Skin epidermis (tissue), 12 donors: ENCODE measurements around the gene ENC1.

Experiments
- H3K27ac ChIP-seq, 21 experiments: fragments of 200-600 bp; sonication (generic) in 11 of 21; one replicate each; pipeline ENCODE4 v1.5.0; 2020; ENCODE audit warnings: mild to moderate bottlenecking in 3 of 21, inconsistent platforms in 2 of 21, moderate library complexity in 2 of 21
- H3K4me3 ChIP-seq, 7 experiments: fragments of 200-600 bp; sonication (generic) in 2 of 7; one replicate each; pipeline ENCODE4 v1.5.0; 2020; ENCODE audit warnings: inconsistent platforms in 2 of 7, mild to moderate bottlenecking in 2 of 7, moderate library complexity in 1 of 7

Gene ENC1

DNA sequence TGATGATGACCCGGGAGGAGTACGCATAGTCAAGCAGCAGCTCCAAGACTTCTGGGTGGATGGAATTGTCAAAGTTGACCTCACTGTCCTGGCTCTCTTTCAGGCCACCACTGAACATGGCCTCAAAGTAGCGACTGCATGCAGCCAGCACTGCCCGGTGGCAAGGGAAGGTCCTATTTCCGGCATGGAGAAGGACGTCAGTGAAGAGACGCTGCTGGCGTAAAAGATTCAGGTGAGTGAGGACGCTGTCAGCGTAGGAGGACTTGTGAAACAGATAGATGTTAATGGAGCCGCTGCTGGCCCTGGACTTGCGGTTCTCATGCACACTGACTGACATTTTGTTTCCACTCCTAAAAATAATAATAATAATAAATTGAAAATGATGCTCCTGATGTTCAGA lies 4.4 kb downstream of the ENC1 start:
- Histone ChIP-seq H3K4me3 (no peak overlapping the region), H3K27ac (no peak overlapping the region)

DNA sequence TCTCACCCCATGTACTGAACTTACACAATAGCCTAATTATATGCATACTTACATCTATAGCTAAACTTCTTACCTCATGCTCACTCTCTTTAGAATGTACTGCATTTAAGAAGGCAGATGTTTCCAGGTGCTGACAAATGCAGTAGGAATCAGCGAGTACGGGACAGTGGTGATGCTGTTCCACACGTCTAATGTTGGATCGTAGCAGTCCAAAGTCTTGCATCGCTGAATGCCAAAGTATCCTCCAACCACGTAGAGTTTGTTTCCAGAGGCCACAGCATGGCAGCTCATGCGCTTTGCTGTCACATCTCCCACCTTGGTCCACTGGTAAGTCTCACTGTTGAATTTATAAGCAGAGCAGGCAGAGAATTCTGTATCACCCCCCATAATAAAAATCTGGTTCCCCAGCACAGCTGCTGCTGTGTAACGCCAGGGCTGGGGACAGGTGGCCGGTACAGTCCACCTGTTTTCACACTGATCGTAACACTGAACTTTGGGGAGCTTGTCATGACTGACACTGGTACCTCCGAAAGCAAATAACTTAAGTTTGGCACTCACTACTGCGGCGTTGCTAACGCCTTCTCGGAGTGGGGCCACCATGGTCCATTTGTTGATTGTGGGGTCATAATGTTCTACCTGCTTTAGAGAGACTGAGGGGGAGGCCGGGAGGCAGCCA lies 5.8 kb downstream of the ENC1 start:
- H3K27ac ChIP-seq = no peak overlapping the region
- no peak overlapping the region for H3K4me3 ChIP-seq

DNA sequence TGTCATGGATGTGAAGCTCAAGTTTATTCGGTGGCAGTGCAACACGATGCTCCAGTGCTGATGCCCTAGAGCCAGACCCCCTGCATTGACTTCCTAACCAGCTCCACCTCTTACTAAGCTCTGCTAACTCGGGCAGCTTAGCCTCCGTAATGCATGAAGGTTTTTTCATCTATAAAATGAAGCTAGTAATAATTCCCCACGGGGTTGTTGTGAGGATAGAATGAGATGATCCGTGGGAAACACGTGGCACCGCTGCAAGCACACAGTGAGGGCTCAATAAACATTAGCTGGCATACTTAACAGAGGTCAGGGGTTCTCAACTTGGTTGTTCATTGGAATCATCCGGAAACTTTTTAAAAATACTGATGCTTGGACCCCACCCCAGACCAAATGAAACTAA lies 6.8 kb downstream of the ENC1 start:
- Histone ChIP-seq H3K4me3 (no peak overlapping the region), H3K27ac (no peak overlapping the region)

DNA sequence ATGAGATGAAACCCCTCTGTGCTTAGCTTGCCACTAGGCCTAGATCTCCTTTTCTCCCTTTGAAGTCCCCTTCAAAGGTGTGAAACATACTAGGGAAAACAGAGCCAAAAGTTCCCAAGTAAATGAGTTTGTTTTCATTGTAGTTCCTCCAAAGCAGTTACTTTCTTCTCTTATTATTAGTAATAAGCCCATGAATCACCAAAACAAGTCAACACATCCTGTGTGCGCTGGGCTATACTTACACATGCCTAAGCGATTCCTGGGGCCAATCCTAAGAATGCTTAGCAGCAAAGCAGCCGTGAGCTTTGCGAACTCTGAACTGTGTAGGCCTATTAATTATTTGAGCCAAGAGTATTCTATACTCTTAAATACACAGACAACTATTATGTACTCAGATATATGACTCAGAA lies 7.6 kb downstream of the ENC1 start:
- H3K27ac ChIP-seq = peak overlapping the region in 1 of 21 experiments; percentile 23
- no peak overlapping the region for H3K4me3 ChIP-seq

DNA sequence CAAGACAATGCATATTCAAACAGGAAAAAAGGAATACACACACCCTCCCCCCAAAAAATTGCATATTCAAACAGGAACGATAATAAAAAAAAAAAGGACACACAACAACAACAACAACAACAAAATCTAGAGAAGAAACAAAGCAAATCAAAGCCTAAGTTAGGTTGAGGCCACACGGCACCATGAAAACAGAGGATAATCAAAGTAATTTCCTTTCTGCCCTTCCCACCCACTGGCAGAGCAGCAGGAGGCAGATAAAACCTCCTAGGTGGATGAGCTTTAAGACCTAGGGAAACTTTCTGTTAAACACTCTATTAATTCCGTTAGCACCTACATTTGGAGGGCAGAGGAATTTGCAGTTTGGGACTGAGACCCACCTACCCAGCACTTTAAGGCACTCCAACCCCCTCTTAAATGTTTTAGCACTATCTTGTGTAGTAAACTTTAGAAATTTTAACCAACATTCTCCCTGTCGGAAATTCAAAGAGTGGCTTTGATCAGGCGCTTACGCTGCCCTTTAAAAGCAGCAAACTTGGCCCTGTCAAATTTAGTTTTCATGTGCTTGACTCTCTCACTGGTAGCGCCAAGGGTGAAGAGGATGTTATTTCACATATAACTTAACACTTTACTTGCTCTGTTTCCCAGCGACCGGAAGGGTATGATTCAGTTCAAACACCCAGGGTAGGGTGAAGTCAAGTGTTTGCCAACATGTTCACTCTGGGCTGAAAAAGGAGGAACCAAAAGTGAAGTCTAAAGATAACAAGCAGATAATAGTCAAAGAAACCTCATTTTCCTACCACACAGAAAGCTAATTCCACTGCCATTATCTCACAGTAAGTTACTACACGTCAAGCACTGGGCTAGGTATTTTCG lies 9.2 kb downstream of the ENC1 start:
- peak overlapping the region in 14 of 21 experiments; percentile 4 to 71 (median 24) for H3K27ac ChIP-seq
- no peak overlapping the region for H3K4me3 ChIP-seq

DNA sequence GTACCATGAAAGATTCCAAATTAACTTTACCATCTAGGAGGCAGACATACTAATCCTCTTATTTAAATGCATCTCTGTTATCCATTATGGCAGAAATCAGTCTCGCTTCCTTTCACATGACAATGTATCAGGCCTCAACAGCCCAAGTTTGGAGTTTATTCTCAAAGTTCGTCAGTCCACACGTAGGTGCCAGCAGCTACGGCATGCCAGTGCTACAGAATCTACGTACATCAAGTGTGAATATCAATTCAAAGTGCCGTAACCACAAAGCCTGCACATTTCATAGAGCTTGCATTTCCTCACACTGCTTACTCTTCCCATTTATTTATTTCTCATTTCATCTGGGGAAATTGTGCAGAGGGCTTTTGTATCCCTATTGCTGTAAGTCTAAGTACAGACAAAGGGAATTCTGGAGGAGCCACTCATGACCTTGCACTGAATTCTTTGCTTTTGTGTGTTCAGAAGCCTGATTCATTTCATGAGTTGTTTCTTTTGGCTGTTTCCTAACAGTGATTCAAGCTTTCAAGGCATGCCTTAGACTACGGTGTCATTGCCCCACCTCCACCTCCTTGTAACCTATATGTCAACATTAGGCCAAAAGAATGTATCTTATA lies 10.0 kb downstream of the ENC1 start:
- H3K27ac ChIP-seq = peak overlapping the region in 7 of 21 experiments; percentile 28 to 71 (median 56)
- H3K4me3 ChIP-seq = no peak overlapping the region

DNA sequence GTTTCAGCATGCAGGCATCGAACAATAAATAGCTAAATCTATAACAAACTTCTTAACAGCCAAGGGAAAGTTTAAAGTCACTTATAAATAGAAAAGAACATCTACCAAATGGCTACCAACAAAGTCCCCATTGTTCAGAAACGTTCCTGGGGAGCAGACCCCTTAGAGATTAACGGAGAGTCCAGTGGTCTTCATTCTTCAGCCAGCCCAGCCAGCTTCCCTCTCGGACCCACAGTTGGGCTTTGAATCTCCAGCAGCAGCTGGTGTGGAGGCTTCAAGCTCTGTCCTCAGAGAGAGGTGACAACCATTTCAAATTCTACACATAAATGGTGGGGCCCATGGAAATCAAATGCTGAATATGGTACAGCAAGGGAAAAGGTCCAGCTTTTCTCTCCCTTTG lies 11.2 kb downstream of the ENC1 start:
- peak overlapping the region in 1 of 21 experiments; percentile 20 for H3K27ac ChIP-seq
- H3K4me3 ChIP-seq = no peak overlapping the region

DNA sequence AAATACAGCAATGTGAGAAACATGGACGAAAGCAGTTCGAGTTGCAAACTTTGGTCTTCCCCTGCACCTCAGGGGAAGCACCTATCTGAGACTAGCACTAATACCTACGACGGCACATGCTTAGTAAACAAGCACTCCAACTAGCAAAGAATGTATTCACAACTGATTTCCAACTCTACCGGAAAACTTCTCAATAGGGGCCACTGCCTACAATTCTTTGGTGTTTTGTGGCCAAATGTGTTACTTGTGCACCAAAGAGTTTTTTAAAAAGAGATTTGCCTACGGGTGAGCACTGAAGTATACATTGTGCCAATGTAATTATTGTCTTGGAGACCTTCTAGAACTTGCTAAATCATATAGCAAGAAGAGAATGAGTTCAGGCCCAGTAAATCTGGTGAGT lies 12.2 kb downstream of the ENC1 start:
- Histone ChIP-seq H3K27ac (no peak overlapping the region), H3K4me3 (no peak overlapping the region)

DNA sequence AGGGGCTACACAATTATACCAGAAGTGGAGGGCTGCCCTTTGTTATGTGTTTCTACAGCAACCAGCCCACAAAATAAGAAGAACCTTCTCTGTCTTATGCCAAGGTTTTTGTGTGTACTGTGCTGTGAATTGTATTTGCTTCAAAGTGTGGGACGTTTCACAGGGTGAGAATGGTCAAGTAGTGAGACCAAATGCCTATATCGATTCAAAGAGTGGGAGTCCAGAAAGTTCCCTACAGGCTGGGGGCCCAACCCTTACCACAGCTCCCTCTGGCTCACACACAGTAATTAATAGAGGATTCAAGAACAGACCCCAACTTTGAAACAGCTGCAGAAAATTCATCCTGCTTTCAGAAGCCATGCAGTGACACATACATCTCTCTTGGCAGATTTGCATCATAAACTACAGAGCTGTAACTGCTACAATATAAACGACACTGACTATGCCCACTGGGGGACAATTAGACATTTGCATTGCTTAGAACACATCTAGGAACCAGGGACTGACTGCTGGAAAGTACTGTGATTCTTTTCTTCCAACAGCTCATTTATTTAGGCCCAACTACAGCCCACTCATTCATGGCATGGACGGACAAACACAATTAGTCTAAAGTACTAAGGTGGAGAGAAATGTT lies 12.8 kb downstream of the ENC1 start:
- Histone ChIP-seq H3K4me3 (no peak overlapping the region), H3K27ac (no peak overlapping the region)

DNA sequence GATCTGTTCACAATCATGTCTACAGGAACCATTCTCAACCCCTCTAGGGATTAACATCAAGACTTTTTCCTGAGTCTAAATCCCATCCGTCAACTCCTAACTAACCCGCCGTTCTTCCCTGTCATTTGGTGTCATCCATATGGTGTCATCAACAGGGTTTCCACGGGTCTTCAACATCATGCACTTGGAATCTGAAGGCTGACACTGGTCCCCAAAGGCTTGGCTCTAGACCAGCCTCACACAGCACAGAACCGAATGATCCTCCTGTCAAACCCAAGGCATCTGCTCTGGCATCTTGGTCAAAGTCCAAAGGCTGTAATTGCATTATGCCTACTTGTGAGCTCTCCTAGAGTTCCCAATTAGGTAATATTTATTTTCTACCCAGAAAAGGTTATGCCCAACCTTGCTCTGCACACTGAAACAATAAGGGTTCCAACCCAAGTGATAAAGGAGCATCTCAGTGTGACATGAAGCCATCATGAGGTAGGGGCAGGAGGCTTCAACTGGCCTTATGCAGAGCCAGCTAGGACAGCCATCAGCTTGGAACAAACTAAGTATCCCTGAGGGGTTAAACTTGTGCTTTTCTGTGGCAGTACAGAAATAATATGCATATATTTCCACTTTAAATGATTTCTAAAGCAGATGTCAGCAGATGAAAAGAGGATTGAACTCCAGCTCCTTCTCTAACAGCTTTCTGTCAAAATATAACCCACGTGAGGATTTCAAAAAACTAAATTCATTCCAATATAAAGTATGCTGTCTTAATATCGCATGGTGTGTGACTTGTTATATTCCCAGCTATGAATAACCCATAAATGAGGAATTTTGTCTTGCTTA lies 13.9 kb downstream of the ENC1 start:
- H3K27ac ChIP-seq = no peak overlapping the region
- no peak overlapping the region for H3K4me3 ChIP-seq

DNA sequence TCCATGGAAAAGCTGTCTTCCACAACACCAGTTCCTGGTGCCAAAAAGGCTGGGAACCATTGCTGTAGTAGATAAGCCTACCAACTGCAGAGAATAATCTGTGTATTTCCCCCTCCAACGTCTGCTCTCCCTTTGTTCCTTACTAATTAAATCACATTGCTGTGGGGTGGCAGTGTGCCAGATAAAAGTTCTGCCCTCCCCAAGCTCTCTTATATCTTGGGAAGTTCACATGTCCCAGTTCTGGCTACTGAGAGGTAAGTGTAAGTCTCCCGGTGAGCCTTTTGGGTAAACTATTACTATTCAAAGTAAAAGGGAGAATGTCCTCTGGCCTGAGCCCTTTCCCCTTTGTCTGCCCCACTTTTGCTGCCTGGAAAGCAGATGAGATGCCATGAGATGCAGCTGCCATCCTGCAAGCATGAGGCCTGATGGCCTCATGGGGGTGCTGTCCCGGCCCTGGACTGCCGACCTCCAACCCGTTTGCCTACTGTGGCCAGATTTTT lies 14.7 kb downstream of the ENC1 start:
- H3K4me3 ChIP-seq = no peak overlapping the region
- H3K27ac ChIP-seq = no peak overlapping the region

DNA sequence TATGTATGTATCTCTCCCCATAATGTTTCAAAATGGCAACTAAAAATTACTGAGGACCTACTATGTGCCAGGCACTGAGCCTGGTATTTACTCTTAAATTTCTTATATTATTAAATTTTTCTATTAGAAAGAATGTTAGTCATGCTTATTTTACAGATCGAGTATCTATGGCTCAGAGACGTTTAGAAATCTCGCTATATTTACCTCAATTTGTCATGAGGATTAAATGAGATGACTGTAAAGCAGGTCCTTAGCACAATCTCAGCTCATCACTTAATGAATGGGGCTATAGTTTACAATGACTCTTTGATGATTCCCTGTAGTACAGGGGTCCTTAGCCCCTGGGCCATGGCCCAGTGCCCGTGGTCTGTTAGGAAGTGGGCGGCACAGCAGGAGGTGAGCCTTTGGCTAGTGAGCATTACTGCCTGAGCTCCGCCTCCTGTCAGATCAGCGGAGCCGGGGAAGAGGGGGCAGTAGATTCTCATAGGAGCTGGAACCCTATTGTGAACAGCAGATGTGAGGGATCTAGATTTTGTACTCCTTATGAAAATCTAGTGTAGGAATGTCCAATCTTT lies 15.5 kb downstream of the ENC1 start:
- H3K27ac ChIP-seq = no peak overlapping the region
- no peak overlapping the region for H3K4me3 ChIP-seq

DNA sequence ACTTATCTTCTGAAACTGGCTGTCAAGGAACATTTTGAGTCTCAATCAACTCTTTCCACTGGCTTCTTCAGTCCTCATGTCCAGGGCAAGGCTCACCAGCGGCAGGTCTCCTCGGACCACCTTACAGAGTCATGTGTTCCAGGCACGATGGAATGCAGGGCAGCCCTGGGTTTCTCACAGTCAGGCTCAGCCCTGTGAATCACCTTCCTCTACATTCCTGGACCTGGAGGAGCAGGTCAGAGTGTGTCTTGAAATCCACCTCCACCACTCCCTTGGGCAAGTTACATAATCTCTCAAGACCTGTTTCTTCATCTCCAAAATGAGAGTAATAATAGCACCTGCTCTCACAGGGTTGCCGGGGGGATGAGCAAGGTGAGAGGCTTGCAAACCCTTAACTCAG lies 16.0 kb downstream of the ENC1 start:
- H3K27ac ChIP-seq = no peak overlapping the region
- H3K4me3 ChIP-seq = no peak overlapping the region

DNA sequence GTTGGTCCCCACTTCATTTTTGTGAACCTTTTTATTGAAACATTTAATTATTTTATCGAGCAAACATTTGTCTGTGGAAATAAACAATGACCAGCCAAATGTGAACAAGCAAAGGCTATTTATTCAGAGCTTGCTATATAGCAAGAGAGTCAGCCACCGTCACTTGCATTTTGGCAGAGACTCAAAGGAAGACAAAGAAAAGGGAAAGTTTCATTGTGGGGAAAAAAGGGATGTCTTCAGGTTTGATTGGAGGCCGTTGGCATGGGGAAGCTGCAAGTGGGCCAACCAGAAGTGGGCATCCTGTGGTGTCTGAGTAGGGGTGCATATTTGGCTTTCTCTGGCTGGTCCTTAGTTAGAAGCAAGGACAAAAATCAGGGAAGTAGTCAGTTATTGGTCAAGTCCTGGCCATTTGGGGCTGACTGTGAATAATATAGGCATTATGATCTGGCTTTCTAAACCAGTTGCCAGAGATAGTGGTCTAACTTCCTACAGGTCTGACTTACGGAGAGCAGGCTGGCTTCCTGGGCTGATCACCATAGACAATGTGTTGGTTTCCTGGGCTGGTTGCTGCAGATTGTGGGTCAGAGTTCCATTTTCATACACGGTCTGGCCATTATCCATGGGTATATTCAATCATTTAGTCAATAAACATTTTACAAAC lies 16.6 kb downstream of the ENC1 start:
- Histone ChIP-seq H3K27ac (no peak overlapping the region), H3K4me3 (no peak overlapping the region)

DNA sequence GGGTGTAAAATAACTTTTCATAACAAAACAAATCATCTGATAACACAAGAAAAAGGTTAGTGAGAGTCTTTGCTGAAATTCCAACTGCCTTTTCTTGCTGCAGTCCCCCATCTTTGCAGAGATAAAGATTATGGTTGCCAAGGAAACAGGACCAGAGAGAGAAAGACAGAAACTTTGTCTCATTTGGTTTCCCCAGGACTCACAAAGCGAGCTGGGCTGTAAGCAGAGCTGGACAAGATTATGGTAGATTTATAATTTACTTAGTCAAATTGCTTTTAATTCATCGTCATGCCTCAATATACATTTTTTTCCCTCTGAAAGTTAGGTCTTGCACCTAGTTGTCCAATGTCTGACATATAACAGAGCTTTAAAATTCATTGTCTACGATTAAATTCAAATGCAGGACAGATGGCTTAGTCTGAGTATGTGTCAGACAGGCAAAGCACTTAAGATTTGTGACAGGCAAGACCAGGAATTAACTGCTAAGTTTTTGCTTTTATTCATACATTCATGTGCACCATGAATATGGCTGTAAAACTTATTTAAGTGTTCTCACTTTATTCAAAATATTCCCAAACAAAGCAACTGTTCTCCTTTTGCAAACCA lies 17.4 kb downstream of the ENC1 start:
- H3K27ac ChIP-seq = no peak overlapping the region
- H3K4me3 ChIP-seq = no peak overlapping the region

DNA sequence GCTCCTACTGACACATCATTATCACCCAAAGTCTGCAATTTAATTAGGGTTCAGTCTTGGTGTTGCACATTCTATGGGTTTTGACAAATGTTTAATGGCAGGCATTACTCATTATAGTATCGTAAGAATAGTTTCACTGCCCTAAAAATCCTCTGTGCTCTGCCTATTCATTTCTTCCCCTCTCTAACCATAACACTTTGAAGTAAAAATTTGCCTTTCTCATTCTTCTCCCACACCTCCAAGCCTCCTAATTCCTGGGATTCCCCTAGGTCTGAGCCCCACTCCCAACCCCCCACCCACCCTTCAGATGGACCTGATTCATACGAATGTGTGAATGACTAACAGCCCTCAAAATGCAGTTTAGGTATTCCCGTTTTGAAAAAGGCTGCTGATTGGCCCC lies 18.4 kb downstream of the ENC1 start:
- H3K27ac ChIP-seq = no peak overlapping the region

DNA sequence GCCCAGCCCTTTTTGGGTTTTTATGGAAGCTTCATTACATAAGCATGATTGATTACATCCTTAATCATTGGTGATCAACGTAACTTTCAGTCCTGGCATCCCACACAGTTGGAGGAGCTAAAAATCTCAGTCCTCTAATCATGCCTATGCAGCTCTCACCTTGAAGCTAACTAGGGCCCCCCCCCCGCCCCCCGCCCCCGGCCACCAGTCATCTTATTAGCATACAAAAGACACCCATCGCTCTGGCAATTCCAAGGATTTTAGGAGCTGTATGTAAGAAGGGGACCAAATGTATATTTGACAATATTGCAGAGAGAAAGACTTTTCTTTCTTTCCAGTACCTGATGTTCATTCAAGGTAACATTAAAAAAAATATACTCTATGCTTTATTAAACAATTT lies 19.0 kb downstream of the ENC1 start:
- H3K4me3 ChIP-seq = no peak overlapping the region
- no peak overlapping the region for H3K27ac ChIP-seq

More for the DNA sequence above, 18.4 kb downstream of the ENC1 start:
- H3K4me3 ChIP-seq = no peak overlapping the region

DNA sequence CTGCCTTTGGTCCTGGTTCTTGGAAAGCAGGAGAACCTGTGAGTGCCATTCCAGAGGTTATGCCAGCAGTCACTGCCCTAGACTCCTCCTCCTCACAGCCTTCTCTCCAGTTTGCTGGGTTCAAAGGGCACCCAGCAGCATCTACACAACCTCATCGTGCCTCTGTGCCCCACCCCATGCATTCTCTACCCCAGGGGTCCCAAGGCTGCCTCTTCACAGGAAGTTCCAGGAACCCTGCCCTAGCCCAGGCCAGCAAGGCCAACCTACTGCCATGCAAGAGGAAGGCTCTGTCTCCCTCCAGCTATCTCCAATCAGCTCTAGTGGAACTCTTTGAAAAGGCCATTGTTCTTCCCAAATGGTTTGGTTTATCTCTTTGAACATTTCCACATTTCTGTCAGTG lies 21.2 kb downstream of the ENC1 start:
- no peak overlapping the region for H3K27ac ChIP-seq
- H3K4me3 ChIP-seq = no peak overlapping the region
